ENCODE results near the gene JAG1.

Gene JAG1

DNA sequence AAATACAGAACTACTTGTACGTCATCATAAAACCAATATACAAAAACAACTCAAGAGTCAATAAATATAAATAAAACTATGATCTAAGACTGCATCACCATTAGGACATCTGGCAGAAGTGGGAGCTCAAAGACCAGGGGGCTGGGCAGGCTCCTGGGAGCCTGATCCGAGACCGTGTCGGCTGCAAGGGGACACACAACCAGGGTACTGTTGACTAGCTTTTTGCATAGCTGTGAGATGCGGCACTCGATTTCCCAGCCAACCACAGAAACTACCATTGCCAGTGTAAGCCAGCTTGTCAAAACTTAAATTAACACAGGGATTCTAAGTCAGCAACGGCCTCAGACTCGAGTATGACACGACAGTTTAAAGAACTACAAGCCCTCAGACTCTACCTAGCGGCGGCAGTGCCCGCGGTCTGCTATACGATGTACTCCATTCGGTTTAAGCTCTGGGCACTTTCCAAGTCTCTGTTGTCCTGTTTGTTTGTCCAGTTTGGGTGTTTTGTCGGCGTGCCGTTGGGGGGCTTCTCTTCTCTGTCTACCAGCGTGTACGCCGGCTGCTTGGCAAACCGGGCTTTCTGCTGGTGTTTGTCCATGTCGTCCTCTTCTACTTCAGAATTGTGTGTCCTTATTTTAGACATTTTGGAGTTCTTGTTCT, 34.6 kb downstream of the JAG1 start:
- TF ChIP-seq, protein P1, sequence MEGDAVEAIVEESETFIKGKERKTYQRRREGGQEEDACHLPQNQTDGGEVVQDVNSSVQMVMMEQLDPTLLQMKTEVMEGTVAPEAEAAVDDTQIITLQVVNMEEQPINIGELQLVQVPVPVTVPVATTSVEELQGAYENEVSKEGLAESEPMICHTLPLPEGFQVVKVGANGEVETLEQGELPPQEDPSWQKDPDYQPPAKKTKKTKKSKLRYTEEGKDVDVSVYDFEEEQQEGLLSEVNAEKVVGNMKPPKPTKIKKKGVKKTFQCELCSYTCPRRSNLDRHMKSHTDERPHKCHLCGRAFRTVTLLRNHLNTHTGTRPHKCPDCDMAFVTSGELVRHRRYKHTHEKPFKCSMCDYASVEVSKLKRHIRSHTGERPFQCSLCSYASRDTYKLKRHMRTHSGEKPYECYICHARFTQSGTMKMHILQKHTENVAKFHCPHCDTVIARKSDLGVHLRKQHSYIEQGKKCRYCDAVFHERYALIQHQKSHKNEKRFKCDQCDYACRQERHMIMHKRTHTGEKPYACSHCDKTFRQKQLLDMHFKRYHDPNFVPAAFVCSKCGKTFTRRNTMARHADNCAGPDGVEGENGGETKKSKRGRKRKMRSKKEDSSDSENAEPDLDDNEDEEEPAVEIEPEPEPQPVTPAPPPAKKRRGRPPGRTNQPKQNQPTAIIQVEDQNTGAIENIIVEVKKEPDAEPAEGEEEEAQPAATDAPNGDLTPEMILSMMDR (conservative IDR thresholded peaks at IDR 0.05; ENCODE audit: low read depth, low read length), result no peak
- no peak for DNase-seq (ENCODE audit: low read depth)
- no peak overlapping the region for H3K4me3 ChIP-seq (ENCODE audit: low read length)

- DNase-seq (ENCODE audit: low read depth), result no peak
- TF ChIP-seq, protein P1 (conservative IDR thresholded peaks at IDR 0.05; ENCODE audit: low read depth, low read length), result no peak
- no peak overlapping the region for H3K4me3 ChIP-seq (ENCODE audit: low read length)
Observed at GRCh38 chr20:10637563-10637962, 36.2 kb downstream of the JAG1 start.

DNA sequence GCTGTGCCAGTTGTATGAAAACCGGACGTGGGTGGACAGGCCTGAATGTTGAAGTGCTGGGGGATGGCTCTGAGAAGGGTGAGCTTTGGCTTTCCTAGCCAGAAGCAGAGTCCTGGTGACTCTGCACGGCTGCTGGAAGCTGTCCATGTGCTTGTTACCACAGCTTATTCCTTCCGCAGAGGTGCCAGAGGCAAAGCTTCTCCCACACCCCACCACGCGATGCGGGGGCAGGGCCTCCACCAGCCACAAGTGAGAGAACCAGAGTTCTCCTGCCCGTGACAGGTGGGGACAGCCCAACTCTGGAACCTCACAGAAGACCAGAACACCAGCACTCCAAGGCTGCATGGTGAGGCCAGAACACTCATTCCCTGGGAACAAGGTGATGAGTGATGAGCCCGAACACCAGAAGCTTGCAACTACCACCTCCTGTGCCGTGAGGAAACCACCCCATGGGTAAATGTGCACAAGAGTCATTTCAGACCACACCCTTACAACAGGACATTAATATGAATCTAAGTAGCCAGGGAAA, 36.7 kb downstream of the JAG1 start:
- H3K4me3 ChIP-seq (ENCODE audit: low read length), result no peak overlapping the region
- TF ChIP-seq, protein P1 (conservative IDR thresholded peaks at IDR 0.05; ENCODE audit: low read depth, low read length), result no peak
- no peak for DNase-seq (ENCODE audit: low read depth)

DNA sequence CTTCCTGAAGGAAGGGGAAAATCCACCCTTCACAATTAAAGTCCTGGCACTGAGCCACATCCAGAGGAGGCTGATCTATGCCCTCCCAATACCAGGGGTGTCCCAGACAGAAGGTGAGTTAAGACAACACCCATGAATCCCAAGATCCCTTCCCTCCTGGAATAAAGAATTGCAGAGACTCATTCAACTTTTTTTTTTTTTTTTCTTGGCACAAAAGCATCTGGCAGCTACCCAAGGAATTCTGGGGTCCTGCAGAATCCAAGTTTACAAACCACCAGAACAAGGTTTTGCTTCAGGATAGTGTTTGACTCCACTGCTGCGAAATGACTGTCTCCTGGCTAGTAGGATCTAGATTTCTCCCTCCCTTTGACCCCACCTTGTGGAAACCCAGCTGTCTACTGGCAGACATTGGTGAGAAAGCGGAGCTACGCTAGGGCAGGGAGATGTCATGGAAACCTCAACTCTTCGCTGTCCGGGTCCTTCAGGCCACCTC, 37.4 kb downstream of the JAG1 start:
- no peak for DNase-seq (ENCODE audit: low read depth)
- H3K4me3 ChIP-seq (ENCODE audit: low read length), result no peak overlapping the region
- TF ChIP-seq, protein P1 (conservative IDR thresholded peaks at IDR 0.05; ENCODE audit: low read depth, low read length), result no peak

DNA sequence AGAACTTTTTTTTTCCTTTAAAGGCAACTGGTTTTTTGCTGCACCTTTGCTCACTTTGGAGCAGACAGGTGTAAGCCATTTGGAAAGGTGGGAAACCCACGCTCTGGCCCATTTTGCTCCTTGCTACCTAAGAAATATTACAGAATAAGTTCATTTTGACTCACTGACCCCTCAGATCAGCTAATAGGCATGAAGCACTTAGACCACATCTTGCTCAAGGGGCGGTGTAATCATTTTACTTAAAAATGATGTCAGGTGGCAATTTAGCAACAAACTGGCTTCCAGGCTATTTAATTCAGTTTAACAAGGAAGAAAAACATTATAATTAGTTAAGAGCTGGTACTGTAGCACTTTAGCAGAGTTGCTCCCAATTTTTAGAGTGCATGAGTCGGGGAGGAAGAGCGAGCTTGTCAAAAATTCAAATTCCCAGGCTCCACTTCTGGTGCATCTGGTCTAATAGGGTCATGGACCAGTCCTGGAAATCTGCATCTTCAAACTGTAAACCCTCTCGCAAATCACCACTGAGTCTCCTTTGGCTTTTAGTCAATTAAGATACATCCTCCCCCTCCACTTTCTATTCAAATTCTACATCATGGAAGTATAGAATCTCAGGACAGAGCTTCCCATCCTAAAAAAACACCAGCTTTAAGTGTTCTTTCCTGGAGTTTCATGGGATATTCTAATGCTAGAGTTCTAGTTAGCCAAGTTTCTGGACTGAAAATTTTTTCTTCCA, 38.2 kb downstream of the JAG1 start:
- TF ChIP-seq, protein P1 (conservative IDR thresholded peaks at IDR 0.05; ENCODE audit: low read depth, low read length), result no peak
- DNase-seq (ENCODE audit: low read depth), result no peak

DNA sequence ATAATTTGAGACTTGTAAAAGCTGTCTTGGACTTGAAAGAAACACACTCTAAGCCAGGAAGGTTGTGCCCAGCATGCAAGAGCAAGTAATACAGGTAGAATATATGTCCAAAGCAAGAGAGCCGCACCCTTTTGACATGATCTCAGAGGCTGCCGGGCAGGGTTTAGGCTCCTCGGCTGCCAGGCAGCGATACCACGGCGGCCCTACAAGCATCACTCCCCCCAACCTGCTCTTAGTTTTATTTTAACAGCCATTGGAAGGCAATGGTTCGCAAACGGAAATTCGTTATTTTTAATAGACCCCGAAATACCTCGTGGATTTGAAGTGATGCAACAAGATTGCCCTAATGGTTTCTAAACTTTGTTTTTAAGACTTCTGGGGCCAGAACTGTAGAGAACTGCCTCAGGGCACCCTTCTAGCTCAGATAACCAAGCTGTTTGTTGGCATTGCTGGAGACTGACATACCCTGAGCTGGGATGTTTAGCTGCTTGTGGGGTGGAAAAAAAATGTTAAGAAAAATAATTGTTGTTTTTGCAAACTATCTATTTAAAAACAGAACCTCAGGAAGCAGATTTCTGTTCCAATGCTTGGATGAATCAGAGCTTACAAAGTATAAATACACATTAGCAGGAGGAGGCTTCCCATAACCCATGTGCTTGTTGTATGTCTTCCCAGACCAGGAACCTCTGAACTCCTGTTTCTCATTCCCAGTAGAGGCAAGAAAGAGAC, 39.0 kb downstream of the JAG1 start:
- DNase-seq (ENCODE audit: low read depth), result no peak
- TF ChIP-seq, protein P1 (conservative IDR thresholded peaks at IDR 0.05; ENCODE audit: low read depth, low read length), result no peak
- H3K4me3 ChIP-seq (ENCODE audit: low read length), result no peak overlapping the region

More for the DNA sequence above, 38.2 kb downstream of the JAG1 start:
- no peak overlapping the region for H3K4me3 ChIP-seq (ENCODE audit: low read length)

Measured in retinal pigment epithelial cell (primary cell).